HG02981 (cell line): ENCODE measurements around the gene C1QA.
"Not testable (repeated sequence)": the region's sequence is repeated elsewhere in the genome, so short reads cannot be mapped to it uniquely, and the experiment has no call there.

ENCODE experiments used
- ATAC-seq: cut with Tn5 transposase; IDR thresholded peaks from one replicate; pipeline ENCODE4 v1.9.1; 2021; ENCODE audit warnings: mild to moderate bottlenecking, moderate library complexity; ENCODE audit not compliant: unreplicated experiment

Gene C1QA

GRCh38 chr1:22639286-22639685 lies 2.9 kb downstream of the C1QA start:
- ATAC-seq, result no peak

- ATAC-seq, result no peak
These were observed 4.8 kb downstream of the C1QA start for GRCh38 chr1:22641247-22641646.

- no peak for ATAC-seq
These were observed 5.6 kb downstream of the C1QA start for GRCh38 chr1:22641906-22642636.

- no peak for ATAC-seq
These were observed 7.0 kb downstream of the C1QA start, which contains the start of gene C1QC for GRCh38 chr1:22643381-22643780. Gene C1QC, plus strand, starts transcription at chr1:22643633. Its CDS starts 391 bp downstream, at chr1:22644024.

GRCh38 chr1:22643928-22644327 lies 7.5 kb downstream of the C1QA start:
- ATAC-seq, result no peak

GRCh38 chr1:22645931-22646330 lies 9.5 kb downstream of the C1QA start:
- ATAC-seq, result no peak

GRCh38 chr1:22646384-22646783 lies 10.0 kb downstream of the C1QA start:
- no peak for ATAC-seq

GRCh38 chr1:22650089-22650693 lies 13.8 kb downstream of the C1QA start:
- ATAC-seq, result no peak

- ATAC-seq, result no peak
These were observed 15.8 kb downstream of the C1QA start for GRCh38 chr1:22651941-22652856.

- no peak for ATAC-seq
These were observed 16.5 kb downstream of the C1QA start, which contains the start of gene C1QB for GRCh38 chr1:22652881-22653316. Gene C1QB, plus strand, starts transcription at chr1:22653236. Its CDS starts 6,227 bp downstream, at chr1:22659463.

- no peak for ATAC-seq
These were observed 18.3 kb downstream of the C1QA start for GRCh38 chr1:22654692-22655091.

GRCh38 chr1:22658385-22659163 lies 22.1 kb downstream of the C1QA start:
- no peak for ATAC-seq

GRCh38 chr1:22660716-22661241 lies 24.4 kb downstream of the C1QA start:
- no peak for ATAC-seq

- ATAC-seq, result no peak
These were observed 25.5 kb downstream of the C1QA start for GRCh38 chr1:22661880-22662279.

- ATAC-seq, result no peak
These were observed 25.9 kb downstream of the C1QA start for GRCh38 chr1:22662318-22662717.

GRCh38 chr1:22662986-22663408 lies 26.6 kb downstream of the C1QA start:
- no peak for ATAC-seq

- no peak for ATAC-seq
These were observed 29.3 kb downstream of the C1QA start for GRCh38 chr1:22665752-22666151.

GRCh38 chr1:22666412-22666811 lies 30.0 kb downstream of the C1QA start:
- ATAC-seq, result no peak

GRCh38 chr1:22668840-22669239 lies 32.4 kb downstream of the C1QA start:
- ATAC-seq, result not testable (repeated sequence)

- ATAC-seq, result no peak
These were observed 34.0 kb downstream of the C1QA start for GRCh38 chr1:22670352-22670975.
